Keratinocyte (primary cell): ENCODE measurements around the gene NFYA. TPM values are rescaled to one million over a fixed set of nuclear protein-coding genes. Genes with fewer than 3 reads are reported as not detected.

Source experiments
- DNase-seq: peaks from one replicate; pipeline ENCODE4 v3.0.0-alpha.2; 2011; ENCODE audit warnings: low read depth, missing footprints, low spot score
- FAIRE-seq: peaks from 2 replicates; lab custom pipeline; 2011; peaks lifted over from hg19 to GRCh38; lab: Jason Lieb, UNC
- H2AFZ ChIP-seq: 2 replicates; pipeline ENCODE4 v1.6.0; 2012; ENCODE audit warnings: low read length, control low read depth, inconsistent platforms; ENCODE audit not compliant: control insufficient read depth
- H3K27ac ChIP-seq: 2 replicates; pipeline ENCODE4 v1.5.1; 2011; ENCODE audit warnings: low read length; ENCODE audit not compliant: control insufficient read depth, insufficient read depth
- H3K27me3 ChIP-seq: 3 replicates; pipeline ENCODE4 v1.6.0; 2011; ENCODE audit warnings: low read length; ENCODE audit not compliant: control insufficient read depth, insufficient read depth; ENCODE audit errors: extremely low read depth
- H3K36me3 ChIP-seq, 2 experiments: 2 replicates in 1 of 2; 3 replicates in 1 of 2; pipeline ENCODE4 v1.5.1; 2011; ENCODE audit warnings: low read length in 2 of 2, mild to moderate bottlenecking in 1 of 2; ENCODE audit not compliant: control insufficient read depth in 2 of 2, insufficient read depth in 2 of 2; ENCODE audit errors: extremely low read depth in 1 of 2
- H3K4me1 ChIP-seq: 3 replicates; pipeline ENCODE4 v1.5.1; 2011; ENCODE audit warnings: low read length; ENCODE audit not compliant: control insufficient read depth, insufficient read depth; ENCODE audit errors: extremely low read depth
- H3K4me2 ChIP-seq: 3 replicates; pipeline ENCODE4 v1.6.0; 2011; ENCODE audit warnings: low read depth, low read length; ENCODE audit not compliant: control insufficient read depth, insufficient read depth; ENCODE audit errors: extremely low read depth
- H3K4me3 ChIP-seq, 3 experiments: fragments of 200-600 bp in 1 of 3; sonication (generic) in 1 of 3; 2 replicates in 2 of 3; 3 replicates in 1 of 3; pipeline ENCODE4 v1.5.1; 2011 to 2016; ENCODE audit warnings: low read length in 3 of 3, mild to moderate bottlenecking in 3 of 3, control low read depth in 2 of 3, inconsistent platforms in 1 of 3, low read depth in 1 of 3, mixed read lengths in 1 of 3, mixed run types in 1 of 3, moderate library complexity in 1 of 3; ENCODE audit not compliant: control insufficient read depth in 2 of 3, insufficient read depth in 2 of 3; ENCODE audit errors: extremely low read depth in 1 of 3
- H3K79me2 ChIP-seq: 2 replicates; pipeline ENCODE4 v1.6.0; 2012; ENCODE audit warnings: low read length; ENCODE audit not compliant: control insufficient read depth, insufficient read depth
- H3K9ac ChIP-seq: 3 replicates; pipeline ENCODE4 v1.6.0; 2011; ENCODE audit warnings: low read length; ENCODE audit not compliant: control insufficient read depth, insufficient read depth; ENCODE audit errors: extremely low read depth
- H3K9me1 ChIP-seq: 3 replicates; pipeline ENCODE4 v1.6.0; 2011; ENCODE audit warnings: low read length; ENCODE audit not compliant: control insufficient read depth, insufficient read depth; ENCODE audit errors: extremely low read depth
- H3K9me3 ChIP-seq: 2 replicates; pipeline ENCODE4 v1.5.1; 2012; ENCODE audit warnings: low read depth, low read length; ENCODE audit not compliant: control insufficient read depth
- H4K20me1 ChIP-seq: 3 replicates; pipeline ENCODE4 v1.6.0; 2011; ENCODE audit warnings: low read length; ENCODE audit not compliant: control insufficient read depth, insufficient read depth; ENCODE audit errors: extremely low read depth
- CTCF ChIP-seq, 3 experiments: IDR thresholded peaks in 1 of 3; conservative IDR thresholded peaks in 1 of 3; optimal IDR thresholded peaks in 1 of 3; 2 replicates in 2 of 3; 3 replicates in 1 of 3; pipeline versions ENCODE3 to v1.5.1; 2011; ENCODE audit warnings: low read length in 3 of 3, mild to moderate bottlenecking in 3 of 3, moderate library complexity in 2 of 3, control low read depth in 1 of 3, inconsistent platforms in 1 of 3; ENCODE audit not compliant: insufficient read depth in 2 of 3; ENCODE audit errors: extremely low read depth in 1 of 3
- EZH2 ChIP-seq: IDR thresholded peaks from one replicate; pipeline ENCODE4 v1.6.1; 2012; ENCODE audit warnings: inconsistent platforms, mild to moderate bottlenecking, low read length, moderate library complexity
- dilution Hi-C: fragments of 300-500 bp; cut with MboI; formaldehyde crosslinking; loops from one replicate; pipeline ENCODE4 v1.7.0; 2020; ENCODE audit warnings: low sequenced_read_pairs; ENCODE audit not compliant: extremely low pct_ligation_motif_present
- polyA plus RNA-seq, 5 experiments: library from polyadenylated mRNA; depleted of rRNA in 3 of 5; stranded (reverse) in 3 of 5; stranded (forward) in 1 of 5; unstranded in 1 of 5; fragments of >200 nt; gene quantifications; 1 replicate in 1 of 5; 2 replicates in 3 of 5; 3 replicates in 1 of 5; pipeline versions ENCODE4 v1.2.1 to v1.2.3, GENCODE V29; 2011 to 2012; ENCODE audit warnings: missing spikeins in 2 of 5, low read depth in 1 of 5, low replicate concordance in 1 of 5

Gene NFYA
- polyA plus RNA-seq, 1 donor (not counting 4 experiments of a cell fraction or from before 2014, with no cell fraction given): 17.1 TPM

DNA sequence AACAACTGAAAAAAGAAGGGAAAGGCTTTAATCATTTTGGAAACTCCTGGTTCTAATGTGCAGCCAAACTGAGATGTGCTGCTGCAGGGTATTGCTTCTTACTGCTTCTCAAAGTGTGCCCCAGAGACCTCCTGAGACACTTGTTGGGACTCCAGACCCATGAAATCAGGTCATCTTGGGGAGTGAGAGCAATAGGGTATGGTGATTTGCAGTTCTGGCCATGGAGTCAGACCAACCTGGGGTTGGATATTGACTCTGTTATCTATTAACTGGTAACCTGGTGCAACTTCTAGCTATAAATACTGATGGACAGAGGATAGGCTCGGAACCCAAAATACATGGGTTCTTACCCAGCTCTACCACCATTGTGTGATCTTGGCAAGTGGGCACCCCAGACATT is 26.7 kb upstream of the NFYA start:
- H3K9me1 ChIP-seq: no peaks in the 10 kb centered on the region
- no peak for DNase-seq
- H2AFZ ChIP-seq: no peak overlapping the region
- no peaks in the 10 kb centered on the region for H4K20me1 ChIP-seq
- no peak overlapping the region for H3K9ac ChIP-seq
- no peaks in the 10 kb centered on the region for H3K9me3 ChIP-seq
- FAIRE-seq: no peak
- no peak for TF ChIP-seq CTCF (optimal IDR thresholded peaks at IDR 0.05 in 1 of 3, IDR thresholded peaks at IDR 0.05 in 1 of 3, conservative IDR thresholded peaks at IDR 0.05 in 1 of 3; ENCODE audit: extremely low read depth in 1 of 3, insufficient read depth in 2 of 3, low read length in 3 of 3)
- no peak for TF ChIP-seq EZH2
- peaks cover 15% of the 10 kb centered on the region for H3K4me1 ChIP-seq
- no peak overlapping the region for H3K4me2 ChIP-seq
- dilution Hi-C loops: no loop called here
- no peak overlapping the region for H3K27ac ChIP-seq
- no peaks in the 10 kb centered on the region for H3K79me2 ChIP-seq
- no peaks in the 10 kb centered on the region for H3K36me3 ChIP-seq
- no peak overlapping the region for H3K4me3 ChIP-seq
- H3K27me3 ChIP-seq: no peaks in the 10 kb centered on the region

DNA sequence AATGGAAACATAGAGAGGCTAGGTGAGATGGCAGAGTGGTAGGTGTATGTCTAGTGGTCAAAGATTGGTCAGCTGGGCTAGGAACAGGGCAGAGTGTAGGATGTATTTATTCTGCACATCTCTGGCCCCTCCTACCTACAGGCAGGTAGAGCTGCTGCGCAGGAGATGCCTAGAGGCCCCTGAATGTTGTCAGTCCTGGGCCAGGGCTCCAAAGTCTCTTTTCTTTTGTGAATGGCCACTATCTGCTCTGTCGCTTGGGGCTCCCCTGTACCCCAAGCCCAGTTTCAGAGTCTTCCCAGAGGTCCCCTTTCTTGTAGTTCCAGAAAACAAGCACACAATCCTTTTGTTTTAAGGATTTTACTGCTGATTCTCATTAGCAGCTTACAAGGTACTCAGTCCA is 25.5 kb upstream of the NFYA start:
- no peak overlapping the region for H2AFZ ChIP-seq
- no peak overlapping the region for H3K27ac ChIP-seq
- no peak overlapping the region for H3K4me2 ChIP-seq
- H3K27me3 ChIP-seq: no peaks in the 10 kb centered on the region
- H3K9me1 ChIP-seq: no peaks in the 10 kb centered on the region
- H4K20me1 ChIP-seq: no peaks in the 10 kb centered on the region
- TF ChIP-seq CTCF (optimal IDR thresholded peaks at IDR 0.05 in 1 of 3, IDR thresholded peaks at IDR 0.05 in 1 of 3, conservative IDR thresholded peaks at IDR 0.05 in 1 of 3; ENCODE audit: extremely low read depth in 1 of 3, insufficient read depth in 2 of 3, low read length in 3 of 3): no peak
- no peak for TF ChIP-seq EZH2
- FAIRE-seq (no peak), DNase-seq (no peak)
- H3K9me3 ChIP-seq: no peaks in the 10 kb centered on the region
- dilution Hi-C loops: no loop called here
- H3K4me1 ChIP-seq: peaks cover 14% of the 10 kb centered on the region
- no peak overlapping the region for H3K4me3 ChIP-seq
- no peaks in the 10 kb centered on the region for H3K79me2 ChIP-seq
- no peak overlapping the region for H3K9ac ChIP-seq
- no peaks in the 10 kb centered on the region for H3K36me3 ChIP-seq
